Measurements from ENCODE around the gene BRME1.

GRCh38 chr19:13876834-13877233 is 29.1 kb downstream of the BRME1 start, which contains the start of gene NANOS3:
- TF ChIP-seq CTCF (IDR thresholded peaks at IDR 0.05 in 8 of 11, conservative IDR thresholded peaks at IDR 0.05 in 3 of 11) (no peak), POLR2A (IDR thresholded peaks at IDR 0.05) (no peak)
